ENCODE results near the gene HOXA9. TPM values are rescaled to one million over a fixed set of nuclear protein-coding genes. Genes with fewer than 3 reads are reported as not detected.
A peak's percentile ranks its signal among the peaks of the same experiment; 100 is the strongest.

The HOXA9 gene
- polyA plus RNA-seq, 3 donors = 0.55 to 1.9 (median 1.2) TPM

DNA sequence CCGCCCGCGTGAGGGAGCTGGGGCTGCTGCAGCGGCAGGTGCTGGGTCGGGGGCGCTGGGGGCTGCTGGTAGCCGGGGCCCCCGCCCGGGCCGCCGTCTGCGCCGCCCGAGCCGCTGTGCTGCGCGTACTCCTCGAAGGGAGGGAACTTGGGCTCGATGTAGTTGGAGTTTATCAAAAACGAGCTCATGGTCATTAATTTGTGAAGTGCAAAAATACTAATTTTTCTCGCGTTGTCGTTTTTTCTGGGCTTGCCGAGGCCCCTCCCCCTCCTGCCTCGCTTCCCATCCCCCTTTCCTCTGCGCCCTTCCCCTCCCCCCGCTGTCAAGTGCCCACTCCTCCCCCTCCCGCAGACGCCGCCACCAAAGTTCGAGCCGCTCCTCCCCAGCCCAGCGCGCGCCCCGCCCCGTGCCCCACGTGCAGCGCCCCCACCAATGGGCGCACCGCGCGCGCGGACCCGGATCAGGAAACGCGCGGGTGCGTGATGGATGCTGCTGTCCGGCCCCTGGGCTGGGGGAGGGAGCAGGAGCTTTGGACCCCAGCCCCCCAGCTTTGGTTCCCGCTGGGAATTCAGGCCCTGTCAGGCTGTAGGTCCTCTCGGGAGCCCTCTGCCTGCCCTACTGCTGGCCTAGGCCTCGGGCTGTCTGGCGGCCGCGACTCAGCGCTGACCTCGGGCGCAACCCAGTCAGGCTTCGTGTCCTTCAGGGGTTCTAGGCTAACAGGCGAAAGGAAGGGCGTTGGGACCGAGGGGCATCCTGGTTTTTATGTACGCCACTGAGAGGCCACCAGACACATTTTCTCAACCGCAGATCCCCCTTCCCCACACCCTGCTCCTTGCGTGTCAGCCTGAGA lies 34.6 kb downstream of the HOXA9 start, which contains the start of gene HOXA4:
Gene HOXA4, minus strand, starts transcription at position 218 of the 850 bp plus-strand sequence. Its CDS starts 24 bp downstream, at position 194.
- H2AFZ ChIP-seq (ENCODE audit: insufficient read depth, low read depth, low read length, poor library complexity, severe bottlenecking) = peak within 1 kb of the TSS; percentile 95
- peak within 1 kb of the TSS; percentile 76 for H3K4me2 ChIP-seq (replicated peaks; ENCODE audit: extremely low read depth, low read length, poor library complexity, severe bottlenecking)
- Mint-ChIP-seq H3K36me3 (peaks cover 0 to 2% of the 10 kb centered on the region in 2 donors), H3K27ac (peak within 1 kb of the TSS in 6 of 7 donors; percentile 45 to 91 (median 85)), H3K4me1 (peaks cover 26% of the 10 kb centered on the region), H3K9me3 (peaks cover 0 to 9% (median 0%) of the 10 kb centered on the region in 7 donors), H3K27me3 (ENCODE audit: low read depth in 3 of 3) (peaks cover 5 to 14% (median 5%) of the 10 kb centered on the region in 3 donors), H3K4me3 (peak within 1 kb of the TSS; percentile 82)
- peak within 1 kb of the TSS in 1 of 2 donors; percentile 86 for H3K27ac ChIP-seq (ENCODE audit: low read depth in 1 of 2, low read length in 2 of 2)
- intact Hi-C loops (cut with micrococcal nuclease) = no loop called here
- H3K4me1 ChIP-seq (ENCODE audit: control insufficient read depth in 1 of 2, insufficient read depth in 2 of 2, low read length in 2 of 2) = peaks cover 10 to 25% of the 10 kb centered on the region in 2 donors
- DNase-seq = peak; percentile 54 to 73 (median 72)
- peak within 1 kb of the TSS; percentile 79 for H3K9ac ChIP-seq (ENCODE audit: insufficient read depth, low read length, poor library complexity, severe bottlenecking)
- 26% methylated on average over 35 of the region's 67 CpGs for WGBS (ENCODE audit: insufficient coverage)
- TF ChIP-seq CTCF (IDR thresholded peaks at IDR 0.05) = no peak
- peaks cover under 1 to 5% of the 10 kb centered on the region in 2 donors for H3K27me3 ChIP-seq (ENCODE audit: control insufficient read depth in 2 of 2, insufficient read depth in 2 of 2, low read length in 2 of 2)
- H3K79me2 ChIP-seq (ENCODE audit: insufficient read depth, low read length) = no peaks in the 10 kb centered on the region
- no peaks in the 10 kb centered on the region for H4K20me1 ChIP-seq (ENCODE audit: insufficient read depth, low read length)
- peak within 1 kb of the TSS; percentile 47 to 78 (median 76) for H3K4me3 ChIP-seq (replicated peaks in 1 of 3; ENCODE audit: low read depth in 2 of 3, low read length in 3 of 3)
- no peaks in the 10 kb centered on the region for H3K9me3 ChIP-seq (replicated peaks in 1 of 2; ENCODE audit: control insufficient read depth in 1 of 2, insufficient read depth in 1 of 2, low read length in 2 of 2)
- H3K36me3 ChIP-seq (replicated peaks in 1 of 2; ENCODE audit: control insufficient read depth in 1 of 2, insufficient read depth in 2 of 2, low read length in 2 of 2) = no peaks in the 10 kb centered on the region

- H3K79me2 ChIP-seq (ENCODE audit: insufficient read depth, low read length) = no peaks in the 10 kb centered on the region
- Mint-ChIP-seq H3K9me3 (peaks cover 0 to 9% (median 0%) of the 10 kb centered on the region in 7 donors), H3K36me3 (peaks cover 0 to 2% of the 10 kb centered on the region in 2 donors), H3K4me3 (peak overlapping the region in 1 of 2 donors; percentile 45), H3K27ac (no peak overlapping the region), H3K4me1 (peaks cover 18% of the 10 kb centered on the region), H3K27me3 (ENCODE audit: low read depth in 3 of 3) (peaks cover 4 to 11% (median 5%) of the 10 kb centered on the region in 3 donors)
- no peak overlapping the region for H3K9ac ChIP-seq (ENCODE audit: insufficient read depth, low read length, poor library complexity, severe bottlenecking)
- no peaks in the 10 kb centered on the region for H3K27me3 ChIP-seq (ENCODE audit: control insufficient read depth in 2 of 2, insufficient read depth in 2 of 2, low read length in 2 of 2)
- intact Hi-C loops (cut with micrococcal nuclease) = no loop called here
- no peaks in the 10 kb centered on the region for H4K20me1 ChIP-seq (ENCODE audit: insufficient read depth, low read length)
- no peaks in the 10 kb centered on the region for H3K9me3 ChIP-seq (replicated peaks in 1 of 2; ENCODE audit: control insufficient read depth in 1 of 2, insufficient read depth in 1 of 2, low read length in 2 of 2)
- H2AFZ ChIP-seq (ENCODE audit: insufficient read depth, low read depth, low read length, poor library complexity, severe bottlenecking) = peak overlapping the region; percentile 95
- H3K4me2 ChIP-seq (replicated peaks; ENCODE audit: extremely low read depth, low read length, poor library complexity, severe bottlenecking) = peak overlapping the region; percentile 76
- H3K4me3 ChIP-seq (replicated peaks in 1 of 3; ENCODE audit: low read depth in 2 of 3, low read length in 3 of 3) = peak overlapping the region in 2 of 3 experiments; percentile 47 to 78
- no peak overlapping the region for H3K27ac ChIP-seq (ENCODE audit: low read depth in 1 of 2, low read length in 2 of 2)
- DNase-seq = no peak
- no peak for TF ChIP-seq CTCF (IDR thresholded peaks at IDR 0.05)
- no peaks in the 10 kb centered on the region for H3K36me3 ChIP-seq (replicated peaks in 1 of 2; ENCODE audit: control insufficient read depth in 1 of 2, insufficient read depth in 2 of 2, low read length in 2 of 2)
- H3K4me1 ChIP-seq (ENCODE audit: control insufficient read depth in 1 of 2, insufficient read depth in 2 of 2, low read length in 2 of 2) = peaks cover 3 to 16% of the 10 kb centered on the region in 2 donors
- 54% methylated on average over 66 of the region's 72 CpGs for WGBS (ENCODE audit: insufficient coverage)
Measured at GRCh38 chr7:27129729-27130539, 35.4 kb downstream of the HOXA9 start.

All from CD14-positive monocyte (primary cell).